ENCODE results near the gene TEX22.

Gene TEX22

GRCh38 chr14:105400016-105400415 lies 1.7 kb downstream of the TEX22 start:
- DNase-seq (ENCODE audit: low read depth), result no peak
- no peak for TF ChIP-seq CTCF (conservative IDR thresholded peaks at IDR 0.05; ENCODE audit: control insufficient read depth, insufficient read depth, low read depth, low read length)
- no peak overlapping the region for H3K4me3 ChIP-seq (ENCODE audit: control insufficient read depth, low read depth, low read length)

- TF ChIP-seq CTCF (conservative IDR thresholded peaks at IDR 0.05; ENCODE audit: control insufficient read depth, insufficient read depth, low read depth, low read length), result no peak
- no peak for DNase-seq (ENCODE audit: low read depth)
- no peak overlapping the region for H3K4me3 ChIP-seq (ENCODE audit: control insufficient read depth, low read depth, low read length)
Measured at GRCh38 chr14:105401699-105402098, 3.4 kb downstream of the TEX22 start.

GRCh38 chr14:105408592-105408991 lies 10.3 kb downstream of the TEX22 start:
- no peak for TF ChIP-seq CTCF (conservative IDR thresholded peaks at IDR 0.05; ENCODE audit: control insufficient read depth, insufficient read depth, low read depth, low read length)
- DNase-seq (ENCODE audit: low read depth), result no peak
- no peak overlapping the region for H3K4me3 ChIP-seq (ENCODE audit: control insufficient read depth, low read depth, low read length)

- no peak for DNase-seq (ENCODE audit: low read depth)
- no peak overlapping the region for H3K4me3 ChIP-seq (ENCODE audit: control insufficient read depth, low read depth, low read length)
- no peak for TF ChIP-seq CTCF (conservative IDR thresholded peaks at IDR 0.05; ENCODE audit: control insufficient read depth, insufficient read depth, low read depth, low read length)
Measured at GRCh38 chr14:105409364-105409763, 11.0 kb downstream of the TEX22 start.

GRCh38 chr14:105410642-105411016 lies 12.3 kb downstream of the TEX22 start:
- TF ChIP-seq CTCF (conservative IDR thresholded peaks at IDR 0.05; ENCODE audit: control insufficient read depth, insufficient read depth, low read depth, low read length), result no peak
- DNase-seq (ENCODE audit: low read depth), result no peak
- H3K4me3 ChIP-seq (ENCODE audit: control insufficient read depth, low read depth, low read length), result no peak overlapping the region

GRCh38 chr14:105411017-105411941 lies 12.9 kb downstream of the TEX22 start:
- TF ChIP-seq CTCF (conservative IDR thresholded peaks at IDR 0.05; ENCODE audit: control insufficient read depth, insufficient read depth, low read depth, low read length), result no peak
- peak; percentile 17 for DNase-seq (ENCODE audit: low read depth)
- peak overlapping the region; percentile 9 for H3K4me3 ChIP-seq (ENCODE audit: control insufficient read depth, low read depth, low read length)

Data from fibroblast of mammary gland (primary cell).